Left ventricle myocardium superior (tissue), 1 donor: Measurements from ENCODE around the gene CIB4. TPM values are rescaled to one million over a fixed set of nuclear protein-coding genes. Genes with fewer than 3 reads are reported as not detected.
A peak's percentile ranks its signal among the peaks of the same experiment; 100 is the strongest.

Source experiments
- ATAC-seq: fragments of 200-7000 bp; cut with Tn5 transposase; one replicate; pipeline ENCODE4 v1.9.1; 2020; ENCODE audit warnings: mild to moderate bottlenecking, moderate library complexity
- DNase-seq: peaks from one replicate; pipeline ENCODE4 v3.0.0-alpha.2; 2020
- intact Hi-C: fragments of 100-400 bp; cut with micrococcal nuclease; formaldehyde crosslinking; loops from one replicate; pipeline ENCODE4 v1.11.0; 2022
- long read RNA-seq: library from polyadenylated mRNA; unstranded; transcript quantifications from one replicate; pipeline ENCODE4 v2.0.0, GENCODE V29; 2021
- total RNA-seq: library from RNA; stranded (reverse); fragmentation: NEBNext Ultra II Directional; extraction: Animal tissue kit (Norgen Biotek cat#: 25700); gene quantifications from one replicate; pipeline ENCODE4 v1.2.1, GENCODE V29; 2021
- donor health status: DM: no; HTN: yes; CAD: no; lungs with severe emphysema.

The CIB4 gene
- not detected for total RNA-seq
- long read RNA-seq: 0 reads

DNA sequence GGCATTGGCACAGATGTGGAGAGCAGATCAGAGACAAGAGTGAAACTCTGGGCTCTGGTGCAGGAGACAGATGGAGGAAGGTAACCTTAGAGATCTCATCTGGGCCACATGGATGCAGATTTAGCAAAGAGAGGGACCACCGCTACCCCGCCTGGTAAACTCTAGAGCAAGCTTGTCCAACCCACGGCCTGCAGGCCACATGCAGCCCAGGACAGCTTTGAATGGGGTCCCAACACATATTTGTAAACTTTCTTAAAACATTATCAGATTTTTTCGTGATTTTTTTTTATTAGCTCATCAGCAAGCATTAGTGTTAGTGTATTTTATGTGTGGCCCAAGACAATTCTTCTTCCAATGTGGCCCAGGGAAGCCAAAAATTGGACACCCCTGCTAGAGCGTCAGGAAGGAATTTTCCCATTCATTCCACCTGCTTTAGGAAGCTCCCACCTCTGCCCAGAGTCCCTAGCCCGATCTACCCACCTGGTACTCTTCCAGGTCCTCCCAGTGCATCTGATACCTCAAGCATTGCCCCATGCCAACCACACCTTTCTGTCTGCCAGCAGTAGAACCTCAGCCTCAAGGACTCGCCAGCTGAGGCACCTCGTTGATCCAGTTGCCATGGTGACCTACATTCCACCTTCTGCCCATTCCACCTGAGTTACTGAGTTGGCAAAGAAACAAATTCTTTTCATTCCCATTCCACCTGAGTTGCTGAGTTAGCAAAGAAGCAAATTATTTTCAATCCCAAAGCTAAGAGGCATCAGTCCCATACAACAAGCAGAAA, at the start of gene CIB4:
CIB4 (minus strand) TSS at position 586 of the 784 bp plus-strand sequence; CDS start at position 534, 52 bp downstream.
- no peak for DNase-seq
- intact Hi-C loops: no loop called here
- ATAC-seq: no peak

DNA sequence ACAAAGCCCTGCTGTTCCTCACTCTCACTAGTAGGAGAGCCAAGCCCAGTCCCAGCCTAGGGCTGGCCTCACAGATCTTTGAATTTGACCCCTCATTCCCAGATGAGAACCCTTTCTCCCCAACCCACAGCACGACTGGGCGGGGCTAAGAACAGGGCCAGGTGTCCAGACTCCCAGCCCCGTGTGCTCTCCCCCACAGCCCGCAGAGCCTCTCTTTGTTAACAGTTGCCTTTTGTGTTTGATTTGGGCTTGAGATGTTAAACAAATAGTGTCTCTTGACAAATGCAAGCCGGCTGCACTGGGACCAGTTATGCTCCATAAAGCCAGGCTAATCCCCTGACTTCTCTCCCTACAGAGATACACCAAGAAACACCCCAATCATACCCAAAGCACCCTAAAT, 46.6 kb upstream of the CIB4 start:
- ATAC-seq (no peak), DNase-seq (no peak)
- intact Hi-C loops: no loop called here

DNA sequence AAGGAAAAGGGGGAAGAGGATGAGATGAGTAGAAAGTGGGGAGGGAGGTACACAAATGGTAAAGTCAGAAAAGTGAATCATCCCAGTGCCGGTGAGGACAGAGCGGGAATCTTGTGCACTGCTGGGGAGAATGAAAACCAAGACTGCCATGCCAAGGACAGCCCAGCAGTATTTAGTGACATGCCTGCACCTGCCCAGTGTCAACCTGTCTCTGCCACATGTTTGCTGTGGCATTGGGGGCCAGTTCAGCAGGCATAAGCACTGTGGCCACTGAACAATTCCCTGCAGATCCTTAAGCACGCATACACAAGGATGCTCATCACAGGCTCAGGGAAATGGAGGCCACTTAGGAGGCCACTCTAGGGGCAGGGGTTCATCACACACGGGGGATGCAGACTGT, 46.2 kb upstream of the CIB4 start:
- DNase-seq: no peak
- ATAC-seq: no peak
- intact Hi-C loops: no loop called here

DNA sequence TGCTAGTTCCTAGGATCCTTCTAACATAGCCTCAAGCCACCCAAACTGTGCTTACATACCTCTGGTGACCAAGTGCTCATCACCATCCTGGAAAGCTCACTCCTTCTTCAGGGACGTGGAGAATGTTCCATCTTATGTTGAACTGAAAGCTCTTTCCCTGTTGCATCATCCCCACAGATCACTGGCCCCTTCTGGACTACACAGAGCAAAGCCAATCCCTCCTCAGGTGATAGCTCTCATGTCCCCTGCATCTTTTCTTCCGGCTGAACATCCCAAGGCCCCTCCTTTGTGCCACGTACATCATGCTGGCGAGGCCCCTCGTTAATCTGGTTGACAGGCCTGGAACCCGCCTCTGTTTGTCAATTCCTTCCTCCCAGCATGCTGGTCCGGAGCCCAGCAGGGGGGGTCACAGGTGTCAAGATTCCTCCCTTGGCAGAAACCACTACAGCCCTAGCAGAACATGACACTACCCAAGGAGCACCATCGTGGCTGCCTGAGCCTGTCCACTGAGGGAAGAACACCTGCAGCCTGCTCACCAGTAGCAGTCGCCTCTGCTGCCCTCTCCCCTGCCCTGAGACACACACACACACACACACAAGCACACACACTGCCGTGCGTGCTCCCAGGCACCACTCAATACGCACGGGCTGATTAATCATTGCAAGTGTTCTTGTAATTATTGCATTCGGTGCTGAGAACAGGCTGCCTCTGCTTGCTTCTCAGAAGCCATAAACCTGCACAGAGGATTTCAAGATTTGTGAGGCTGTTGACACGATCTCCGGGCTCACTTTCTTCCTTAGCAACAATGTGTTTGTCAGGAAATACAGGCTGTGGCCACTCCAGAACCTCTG, 45.0 kb upstream of the CIB4 start:
- ATAC-seq: no peak
- no peak for DNase-seq
- intact Hi-C loops: no loop called here

DNA sequence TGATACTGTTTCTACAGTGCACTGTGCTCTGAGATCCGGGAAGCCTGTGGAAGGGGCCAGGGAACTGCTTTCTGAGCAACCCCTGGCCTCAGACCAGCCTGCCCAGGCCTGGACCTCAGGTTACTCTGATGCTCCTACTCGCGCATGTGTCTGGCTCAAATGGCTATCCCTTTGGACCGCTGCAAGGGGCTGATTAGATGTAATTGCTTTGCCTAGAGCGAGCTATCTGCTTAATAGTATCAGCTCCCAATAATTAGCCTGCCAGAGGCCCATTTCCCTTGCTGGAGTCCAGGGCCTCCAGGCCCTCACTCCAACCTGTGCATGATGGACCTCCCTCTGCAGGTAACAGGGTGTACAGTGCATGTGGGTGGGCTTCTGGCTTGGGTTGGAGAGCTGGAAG, 44.2 kb upstream of the CIB4 start:
- ATAC-seq: no peak
- DNase-seq: no peak
- intact Hi-C loops: no loop called here

DNA sequence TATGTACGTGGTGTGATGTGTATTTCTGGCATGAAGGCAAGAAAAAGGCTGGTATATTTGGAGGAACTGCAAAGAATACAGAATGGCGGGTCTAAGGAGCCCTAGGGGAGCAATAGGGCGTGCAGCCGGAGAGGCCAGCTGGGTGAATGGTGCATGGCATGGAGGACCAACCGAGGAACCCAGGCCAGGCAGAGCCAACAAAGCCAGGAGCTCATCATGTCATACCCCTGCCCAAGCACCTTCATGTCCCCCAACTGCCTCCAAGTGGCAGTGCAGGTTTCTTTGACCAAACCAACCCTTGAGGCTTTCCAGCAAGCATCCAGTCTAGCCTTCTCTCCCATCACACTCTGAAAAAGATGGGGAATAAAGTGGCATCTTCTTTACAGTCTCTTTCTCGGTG, 42.4 kb upstream of the CIB4 start:
- DNase-seq (no peak), ATAC-seq (no peak)
- intact Hi-C loops: no loop called here

DNA sequence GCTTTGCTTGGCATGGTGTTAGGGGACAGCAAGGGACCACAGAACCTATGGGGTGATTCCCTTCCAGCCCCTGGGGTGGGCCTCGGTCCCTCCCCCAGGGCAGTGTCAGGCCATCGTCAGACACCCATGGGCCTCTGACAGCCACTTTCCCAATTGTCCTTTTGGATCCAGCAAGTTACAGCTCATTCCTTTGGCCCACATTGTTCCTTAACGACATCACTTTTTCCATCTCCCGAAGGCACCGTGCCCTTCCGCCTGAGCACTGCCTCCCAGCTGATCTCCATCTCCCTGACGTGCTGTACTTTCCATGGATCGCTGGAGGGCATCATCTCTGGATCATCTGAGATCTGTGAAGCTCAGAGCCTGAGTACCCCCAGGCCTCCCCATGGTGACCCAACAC, 41.0 kb upstream of the CIB4 start:
- intact Hi-C loops: no loop called here
- DNase-seq (no peak), ATAC-seq (peak; percentile 48)

DNA sequence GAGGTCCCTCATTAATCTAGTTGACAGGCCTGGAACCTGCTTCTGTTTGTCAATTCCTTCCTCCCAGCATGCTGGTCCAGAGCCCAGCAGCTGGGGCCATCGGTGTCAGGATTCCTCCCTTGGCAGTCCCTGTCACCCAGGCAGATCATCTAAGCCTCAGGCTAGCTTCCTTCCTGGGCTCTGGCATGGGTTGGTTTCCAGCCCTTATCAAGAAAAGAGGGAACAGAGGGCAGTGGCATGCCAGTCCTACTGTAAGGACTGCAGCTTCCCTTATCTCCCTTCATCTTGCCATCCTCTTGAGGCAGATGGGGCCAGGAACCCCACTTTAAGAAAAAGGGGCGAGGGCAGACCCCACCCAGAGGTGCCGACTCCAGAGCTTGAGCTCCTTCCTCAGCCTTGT, 40.5 kb upstream of the CIB4 start:
- no peak for DNase-seq
- peak; percentile 45 for ATAC-seq
- intact Hi-C loops: no loop called here

DNA sequence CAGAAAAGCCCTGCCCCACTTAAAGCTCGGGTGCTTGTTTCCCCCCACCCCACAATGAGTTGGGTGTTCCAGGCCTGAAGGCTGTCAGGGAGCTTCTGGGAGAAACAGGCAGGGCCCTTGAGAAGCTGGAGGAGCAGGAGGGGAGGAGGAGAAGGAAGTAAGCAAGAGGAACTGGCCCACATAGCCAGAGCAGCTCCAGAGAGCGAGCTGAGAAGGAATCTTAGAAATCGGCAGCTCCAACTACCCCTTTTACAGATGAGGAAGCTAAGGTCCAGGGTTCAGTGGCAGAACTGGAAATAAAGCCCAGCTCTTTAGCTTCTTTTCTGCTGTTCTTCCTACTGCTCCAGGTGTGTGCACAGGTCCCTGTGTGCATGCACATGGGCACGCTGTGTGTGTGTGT, 38.7 kb upstream of the CIB4 start:
- intact Hi-C loops: no loop called here
- DNase-seq: no peak

DNA sequence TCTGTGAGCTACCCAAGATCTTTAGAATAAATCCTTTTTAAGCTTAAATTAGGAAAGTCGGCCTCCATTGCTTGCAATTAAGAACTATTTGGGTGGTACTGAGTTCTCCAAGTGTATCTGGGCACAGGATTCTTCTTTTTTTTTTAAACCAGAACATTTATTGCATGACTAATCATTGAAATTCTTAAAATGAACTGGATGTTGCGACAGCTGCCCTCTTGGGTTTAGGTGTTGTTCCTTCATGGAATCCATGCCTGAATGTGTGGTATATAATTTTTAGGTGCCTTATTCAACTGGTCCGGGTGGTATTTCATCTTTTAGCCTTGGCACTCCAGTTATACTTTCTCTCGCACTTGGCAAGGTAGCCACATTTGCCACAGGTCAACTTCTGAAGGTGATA, 36.9 kb upstream of the CIB4 start:
- DNase-seq (no peak), ATAC-seq (no peak)
- intact Hi-C loops: no loop called here

More for the DNA sequence above, 38.7 kb upstream of the CIB4 start:
- no peak for ATAC-seq

DNA sequence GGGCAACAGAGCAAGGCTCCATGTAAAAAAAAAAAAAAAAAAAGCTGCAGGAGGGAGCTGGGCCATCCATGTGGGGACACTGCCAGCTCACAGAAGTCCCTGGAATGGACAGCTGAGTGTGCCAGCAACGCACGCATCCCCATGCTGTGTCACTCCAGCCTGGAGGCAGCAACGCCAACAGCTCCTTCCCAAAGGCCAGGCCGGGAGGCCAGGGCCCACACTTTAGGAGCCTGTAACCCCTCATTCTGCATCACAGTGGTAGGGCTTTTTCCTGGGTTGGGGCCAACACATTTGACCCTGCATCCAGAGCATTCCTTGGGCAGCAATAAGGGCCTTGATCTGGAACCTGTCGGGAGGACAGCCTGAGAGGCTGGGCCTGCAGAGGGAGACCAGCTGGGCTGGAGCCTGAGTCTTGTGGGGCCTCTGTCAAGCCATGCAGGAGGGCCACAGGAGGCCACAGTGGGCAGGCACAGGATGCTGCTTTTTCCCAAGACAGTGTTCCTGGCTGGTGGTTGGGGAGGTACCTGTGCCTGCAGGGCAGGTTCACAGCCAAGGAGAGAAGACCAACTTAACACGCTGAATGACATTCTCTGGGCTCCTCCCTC, 34.6 kb upstream of the CIB4 start:
- intact Hi-C loops: no loop called here
- DNase-seq: no peak

DNA sequence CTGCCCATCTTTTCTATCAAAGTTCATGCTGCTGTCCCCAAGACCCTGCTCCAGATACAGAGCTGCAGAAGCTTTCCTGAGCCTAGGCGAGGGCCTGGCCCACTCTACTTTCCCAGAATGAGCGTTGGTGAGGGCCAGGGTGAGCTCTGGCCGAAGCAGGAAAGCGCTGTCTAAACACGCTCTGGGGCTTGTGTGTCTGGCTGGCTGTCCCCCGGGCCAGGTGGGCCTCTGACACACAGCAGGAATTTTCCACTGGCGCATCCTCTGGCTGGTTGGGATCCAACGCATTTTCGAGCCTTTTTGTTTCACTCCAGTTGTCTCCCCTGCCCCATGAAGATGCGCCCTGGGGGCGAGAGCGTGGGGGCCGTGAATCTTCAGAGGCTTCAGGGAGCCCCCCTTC, 33.6 kb upstream of the CIB4 start:
- intact Hi-C loops: no loop called here
- no peak for ATAC-seq
- DNase-seq: no peak

More for the DNA sequence above, 34.6 kb upstream of the CIB4 start:
- ATAC-seq: no peak

DNA sequence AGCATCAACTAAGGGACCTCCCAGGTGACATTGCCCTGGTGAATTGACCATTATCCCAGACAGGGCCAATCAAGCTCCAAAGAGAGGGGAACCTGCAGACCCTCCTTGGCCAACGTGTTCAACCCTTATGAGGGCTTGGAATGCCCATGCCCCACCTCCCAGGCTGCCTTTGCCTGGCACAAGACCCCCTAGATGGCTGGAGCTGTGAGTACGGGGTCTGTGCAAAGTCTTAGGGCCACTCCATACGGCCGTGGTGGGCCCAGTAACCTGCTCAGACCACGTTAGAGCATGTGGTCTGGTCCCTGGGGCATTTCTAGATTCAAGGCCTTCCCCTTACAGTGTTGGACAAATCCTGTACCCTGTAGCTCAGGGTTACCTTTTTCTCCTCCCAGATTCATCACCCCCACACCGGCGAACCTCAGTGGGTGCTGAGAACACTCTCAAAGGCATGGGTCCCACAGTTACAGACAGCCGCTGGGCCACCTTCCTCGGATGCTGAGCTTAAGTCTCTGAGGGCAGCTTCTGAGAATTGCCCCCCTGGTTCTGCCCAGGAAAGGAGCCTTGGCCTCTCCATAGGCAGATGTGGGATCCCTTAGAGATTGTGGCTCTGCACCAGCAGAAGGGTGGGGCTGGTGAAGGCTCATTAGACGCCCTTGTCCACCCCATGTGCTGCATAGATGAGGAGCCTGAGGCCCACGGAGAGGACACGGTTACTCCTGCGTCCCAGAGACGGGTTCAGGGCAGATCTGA, 33.0 kb upstream of the CIB4 start:
- ATAC-seq (no peak), DNase-seq (no peak)
- intact Hi-C loops: no loop called here

DNA sequence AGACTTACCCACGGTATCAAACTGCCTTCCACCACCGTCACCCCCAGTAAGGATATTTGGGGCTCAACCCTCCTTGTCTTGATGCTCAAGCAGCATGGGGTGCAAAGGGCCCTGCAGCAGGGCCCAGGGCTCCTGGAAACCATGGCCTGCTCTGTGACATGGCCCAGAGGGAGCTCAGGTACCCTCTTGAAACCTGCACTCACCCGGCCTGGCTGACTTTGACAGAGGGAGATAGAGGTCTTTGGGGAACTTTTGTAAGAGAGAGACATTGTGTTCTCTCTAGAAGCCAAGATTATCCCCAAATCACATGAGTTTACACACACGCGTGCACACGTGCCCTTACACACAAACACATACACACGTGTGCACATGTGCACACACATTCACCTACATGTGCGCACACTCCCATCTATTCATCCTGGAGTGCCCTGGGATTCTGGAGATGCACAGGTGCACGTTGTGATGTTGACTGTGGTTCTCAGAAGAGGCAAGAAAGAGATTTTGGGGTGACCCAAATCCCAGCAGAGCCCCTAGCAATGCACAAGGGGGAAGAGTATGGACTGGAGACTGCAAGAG, 31.7 kb upstream of the CIB4 start:
- ATAC-seq (no peak), DNase-seq (no peak)
- intact Hi-C loops: no loop called here

DNA sequence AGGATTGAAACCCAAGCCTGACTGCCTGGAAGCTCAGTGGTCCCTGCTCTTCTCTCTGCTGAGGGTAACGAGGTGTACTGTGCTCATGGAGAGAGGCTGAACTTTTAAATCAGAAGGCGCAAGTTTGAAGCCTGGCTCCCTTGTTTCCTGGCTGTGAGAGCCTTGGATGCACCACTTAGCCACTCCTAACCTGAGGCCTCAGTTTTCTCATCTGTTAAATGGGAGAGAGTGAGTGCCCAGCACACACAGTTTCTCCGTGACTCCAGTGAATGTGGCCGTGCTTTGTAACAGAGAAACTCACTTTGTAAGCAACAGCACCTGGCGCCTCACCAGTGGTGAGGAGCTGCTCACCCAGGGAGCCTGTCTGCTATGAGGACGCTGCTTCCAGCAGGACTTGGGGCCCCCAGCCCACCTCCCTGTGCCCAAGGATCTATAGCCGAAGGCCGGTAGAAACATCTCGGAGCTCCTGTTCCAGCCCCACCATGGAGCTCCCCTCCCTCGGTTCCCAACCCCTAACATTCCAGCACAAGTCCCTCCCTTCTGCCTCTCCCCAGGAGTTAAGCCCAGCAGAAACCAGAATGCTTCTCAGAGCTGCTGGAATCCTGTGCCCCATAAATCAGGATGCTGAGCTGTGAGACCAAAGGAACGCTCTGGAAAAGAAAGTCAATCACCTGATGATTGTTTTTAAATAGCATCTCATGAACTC, 31.1 kb upstream of the CIB4 start:
- ATAC-seq (no peak), DNase-seq (no peak)
- intact Hi-C loops: no loop called here

DNA sequence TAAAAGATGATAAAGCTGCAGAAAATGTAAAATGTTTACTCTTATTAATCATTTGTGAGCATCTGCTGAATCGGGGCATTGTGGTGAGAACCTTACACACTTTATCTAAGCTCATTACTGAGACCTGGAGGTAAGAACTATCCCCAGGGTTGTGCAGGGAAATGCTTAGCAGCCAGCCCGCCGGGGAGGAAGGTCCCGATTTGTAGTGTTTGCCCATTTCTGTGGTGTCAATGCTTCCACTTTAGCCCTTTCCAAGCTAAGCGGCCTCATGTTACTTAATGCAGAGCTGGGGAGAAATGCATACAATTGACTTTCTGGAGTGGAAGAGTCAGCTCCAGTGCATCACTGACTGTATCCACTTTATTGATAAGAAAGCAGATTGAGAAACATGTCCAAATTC, 30.5 kb upstream of the CIB4 start:
- intact Hi-C loops: no loop called here
- DNase-seq (no peak), ATAC-seq (no peak)

DNA sequence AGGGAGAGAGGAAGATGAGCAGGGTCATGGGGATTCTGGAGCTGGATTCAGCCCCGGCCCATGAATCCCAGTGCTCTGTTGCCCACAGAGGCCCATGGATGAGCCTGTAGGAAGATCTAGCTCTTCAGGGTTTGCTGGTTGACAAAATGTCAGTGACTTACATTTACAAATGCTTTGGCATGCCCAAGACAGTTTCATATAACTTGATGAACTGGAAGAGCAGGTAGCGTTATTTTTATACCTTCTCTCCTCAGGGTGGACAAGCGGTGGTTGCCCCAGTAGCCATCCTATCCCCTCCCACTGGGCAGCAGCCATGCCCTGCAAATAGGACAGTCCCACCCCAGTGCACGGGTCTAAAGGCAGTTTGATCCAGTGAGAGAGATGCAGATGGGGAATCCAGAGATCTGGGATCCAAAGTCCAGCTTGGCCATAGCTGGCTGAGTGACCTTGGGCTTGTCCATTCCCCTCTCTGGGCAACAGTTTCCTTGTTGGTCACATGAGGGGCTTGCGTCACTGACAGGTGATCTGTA, 29.8 kb upstream of the CIB4 start:
- no peak for ATAC-seq
- no peak for DNase-seq
- intact Hi-C loops: no loop called here

DNA sequence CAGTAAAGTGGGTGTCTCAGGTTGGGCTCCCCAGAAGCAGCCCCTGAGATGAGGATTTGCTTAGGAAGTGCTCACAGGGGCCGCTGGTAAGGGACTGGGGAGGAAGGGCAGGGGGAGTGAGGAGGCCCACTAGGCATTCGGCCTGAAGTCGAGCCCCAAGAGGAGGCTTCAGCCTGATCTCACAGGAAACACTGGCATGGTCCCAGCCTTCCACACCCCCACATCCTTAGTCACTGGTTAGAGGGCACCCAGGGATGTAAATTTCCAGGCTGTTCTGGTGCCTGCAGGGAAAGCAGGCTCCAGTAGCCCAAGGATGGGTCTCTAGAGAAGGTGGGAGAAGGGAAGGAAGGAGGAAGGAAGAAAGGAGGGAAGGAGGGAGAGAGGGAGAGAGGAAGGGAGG, 29.0 kb upstream of the CIB4 start:
- intact Hi-C loops: no loop called here
- ATAC-seq (no peak), DNase-seq (no peak)
